Mammary epithelial cell (primary cell): Measurements from ENCODE around the gene AGO3.

ENCODE experiments used
- EZH2 ChIP-seq: IDR thresholded peaks from 2 replicates; pipeline ENCODE4 v1.6.1; 2012; ENCODE audit warnings: low read length, inconsistent platforms, borderline replicate concordance
- TF ChIP-seq, protein P1 (sequence below), 2 donors: IDR thresholded peaks in 1 of 2; conservative IDR thresholded peaks in 1 of 2; 2 replicates each; pipeline ENCODE4 v1.5.1; 2011 to 2012; ENCODE audit warnings: inconsistent platforms in 2 of 2, low read length in 2 of 2, mild to moderate bottlenecking in 2 of 2, control low read depth in 1 of 2, low read depth in 1 of 2; ENCODE audit not compliant: insufficient read depth in 1 of 2; ENCODE audit errors: extremely low read depth in 1 of 2

DNA sequence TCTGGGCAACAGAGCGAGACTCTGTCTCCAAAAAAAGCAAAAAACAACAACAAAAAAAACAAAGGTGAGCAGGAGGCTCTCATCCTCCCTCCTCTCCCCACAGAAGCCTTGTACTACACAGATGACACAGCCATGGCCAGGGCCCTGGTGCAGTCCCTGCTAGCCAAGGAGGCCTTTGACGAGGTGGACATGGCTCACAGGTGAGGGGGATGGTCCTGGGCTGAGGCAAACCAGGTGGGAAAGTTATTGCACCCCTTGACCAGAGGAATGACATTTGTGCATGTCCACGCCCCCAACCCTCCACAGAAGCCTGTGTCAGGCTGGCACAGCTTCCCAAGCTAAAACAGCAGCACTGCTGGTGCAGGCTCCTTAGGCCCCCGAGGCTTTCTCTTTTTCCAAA is 160.2 kb downstream of the AGO3 start:
- TF ChIP-seq, protein P1, sequence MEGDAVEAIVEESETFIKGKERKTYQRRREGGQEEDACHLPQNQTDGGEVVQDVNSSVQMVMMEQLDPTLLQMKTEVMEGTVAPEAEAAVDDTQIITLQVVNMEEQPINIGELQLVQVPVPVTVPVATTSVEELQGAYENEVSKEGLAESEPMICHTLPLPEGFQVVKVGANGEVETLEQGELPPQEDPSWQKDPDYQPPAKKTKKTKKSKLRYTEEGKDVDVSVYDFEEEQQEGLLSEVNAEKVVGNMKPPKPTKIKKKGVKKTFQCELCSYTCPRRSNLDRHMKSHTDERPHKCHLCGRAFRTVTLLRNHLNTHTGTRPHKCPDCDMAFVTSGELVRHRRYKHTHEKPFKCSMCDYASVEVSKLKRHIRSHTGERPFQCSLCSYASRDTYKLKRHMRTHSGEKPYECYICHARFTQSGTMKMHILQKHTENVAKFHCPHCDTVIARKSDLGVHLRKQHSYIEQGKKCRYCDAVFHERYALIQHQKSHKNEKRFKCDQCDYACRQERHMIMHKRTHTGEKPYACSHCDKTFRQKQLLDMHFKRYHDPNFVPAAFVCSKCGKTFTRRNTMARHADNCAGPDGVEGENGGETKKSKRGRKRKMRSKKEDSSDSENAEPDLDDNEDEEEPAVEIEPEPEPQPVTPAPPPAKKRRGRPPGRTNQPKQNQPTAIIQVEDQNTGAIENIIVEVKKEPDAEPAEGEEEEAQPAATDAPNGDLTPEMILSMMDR (conservative IDR thresholded peaks at IDR 0.05 in 1 of 2, IDR thresholded peaks at IDR 0.05 in 1 of 2; ENCODE audit: extremely low read depth in 1 of 2, insufficient read depth in 1 of 2, low read depth in 1 of 2, low read length in 2 of 2), result no peak
- no peak for TF ChIP-seq EZH2
